Esophagus (tissue), 2 donors: ENCODE data around the gene MKS1. TPM values are rescaled to one million over a fixed set of nuclear protein-coding genes. Genes with fewer than 3 reads are reported as not detected.

Experiments
- H3K27ac ChIP-seq, 2 donors: one replicate each; pipeline ENCODE4 v1.5.1; 2013; ENCODE audit warnings: low read depth in 2 of 2, mild to moderate bottlenecking in 2 of 2, inconsistent platforms in 1 of 2, low read length in 1 of 2, moderate library complexity in 1 of 2
- H3K27me3 ChIP-seq, 2 donors: one replicate each; pipeline ENCODE4 v1.6.1; 2013; ENCODE audit warnings: low read length in 2 of 2, control low read depth in 1 of 2, mild to moderate bottlenecking in 1 of 2; ENCODE audit not compliant: insufficient read depth in 2 of 2, control insufficient read depth in 1 of 2
- H3K36me3 ChIP-seq, 2 donors: one replicate each; pipeline ENCODE4 v1.6.1; 2013; ENCODE audit warnings: low read length in 1 of 2; ENCODE audit not compliant: control insufficient read depth in 2 of 2, insufficient read depth in 2 of 2
- H3K4me1 ChIP-seq, 2 donors: one replicate each; pipeline ENCODE4 v1.6.1; 2013; ENCODE audit warnings: low read length in 1 of 2; ENCODE audit not compliant: control insufficient read depth in 2 of 2, insufficient read depth in 2 of 2
- H3K4me3 ChIP-seq, 2 donors: one replicate each; pipeline ENCODE4 v1.5.1; 2013; ENCODE audit warnings: low read length in 2 of 2, mild to moderate bottlenecking in 2 of 2, low read depth in 1 of 2, moderate library complexity in 1 of 2
- H3K9me3 ChIP-seq, 2 donors: one replicate each; pipeline ENCODE4 v1.6.1; 2013; ENCODE audit warnings: mild to moderate bottlenecking in 2 of 2, low read depth in 1 of 2, low read length in 1 of 2, moderate library complexity in 1 of 2; ENCODE audit not compliant: control insufficient read depth in 2 of 2, insufficient read depth in 1 of 2
- WGBS, 2 donors: extraction: QIAGEN DNeasy Blood & Tissue Kit; methylation state at CpG; one replicate each; pipeline ENCODE4 v1.1.7; 2013; 5-methylcytosine and 5-hydroxymethylcytosine counted together
- polyA plus RNA-seq, 2 donors: library from polyadenylated mRNA; stranded (reverse); fragments of 200-250 nt; gene quantifications; one replicate each; pipeline ENCODE4 v1.2.3, GENCODE V29; 2013
- donor health status: healthy with polysubstance abuse.
- donor health status: Bipolar disorder and iron deficiency.

The MKS1 gene
- polyA plus RNA-seq, 2 donors: 7.8 to 10.2 TPM

GRCh38 chr17:58210922-58211321, 8.1 kb downstream of the MKS1 start:
- peaks cover 12 to 29% of the 10 kb centered on the region in 2 donors for H3K36me3 ChIP-seq
- WGBS, 2 donors: 82 to 83% methylated on average over 5 of the region's 5 CpGs
- H3K4me1 ChIP-seq: no peaks in the 10 kb centered on the region
- no peaks in the 10 kb centered on the region for H3K27me3 ChIP-seq
- H3K27ac ChIP-seq: no peak overlapping the region
- H3K9me3 ChIP-seq: no peaks in the 10 kb centered on the region
- no peak overlapping the region for H3K4me3 ChIP-seq

- peaks cover 7 to 25% of the 10 kb centered on the region in 2 donors for H3K36me3 ChIP-seq
- no peak overlapping the region for H3K27ac ChIP-seq
- no peaks in the 10 kb centered on the region for H3K27me3 ChIP-seq
- no peaks in the 10 kb centered on the region for H3K4me1 ChIP-seq
- 90 to 92% methylated on average over 5 of the region's 5 CpGs for WGBS, 2 donors
- no peaks in the 10 kb centered on the region for H3K9me3 ChIP-seq
- no peak overlapping the region for H3K4me3 ChIP-seq
These were observed 10.7 kb downstream of the MKS1 start for GRCh38 chr17:58208344-58208743.

GRCh38 chr17:58207451-58207850, 11.6 kb downstream of the MKS1 start:
- H3K4me1 ChIP-seq: no peaks in the 10 kb centered on the region
- no peaks in the 10 kb centered on the region for H3K27me3 ChIP-seq
- H3K27ac ChIP-seq: no peak overlapping the region
- H3K9me3 ChIP-seq: no peaks in the 10 kb centered on the region
- WGBS, 2 donors: 86 to 89% methylated on average over 3 of the region's 3 CpGs
- H3K4me3 ChIP-seq: no peak overlapping the region
- peaks cover 7 to 21% of the 10 kb centered on the region in 2 donors for H3K36me3 ChIP-seq

- peaks cover 7 to 15% of the 10 kb centered on the region in 2 donors for H3K36me3 ChIP-seq
- no peaks in the 10 kb centered on the region for H3K27me3 ChIP-seq
- no peak overlapping the region for H3K4me3 ChIP-seq
- 93 to 95% methylated on average over 11 of the region's 11 CpGs for WGBS, 2 donors
- H3K4me1 ChIP-seq: no peaks in the 10 kb centered on the region
- H3K27ac ChIP-seq: no peak overlapping the region
- H3K9me3 ChIP-seq: no peaks in the 10 kb centered on the region
These were observed 13.1 kb downstream of the MKS1 start for GRCh38 chr17:58205936-58206335.

GRCh38 chr17:58204796-58205195, 14.3 kb downstream of the MKS1 start:
- 84 to 86% methylated on average over 5 of the region's 5 CpGs for WGBS, 2 donors
- H3K36me3 ChIP-seq: peaks cover 2 to 14% of the 10 kb centered on the region in 2 donors
- H3K9me3 ChIP-seq: no peaks in the 10 kb centered on the region
- H3K4me1 ChIP-seq: no peaks in the 10 kb centered on the region
- no peaks in the 10 kb centered on the region for H3K27me3 ChIP-seq
- no peak overlapping the region for H3K27ac ChIP-seq
- H3K4me3 ChIP-seq: no peak overlapping the region

GRCh38 chr17:58202859-58203258, 16.2 kb downstream of the MKS1 start:
- WGBS, 2 donors: 59 to 71% methylated on average over 7 of the region's 7 CpGs
- Histone ChIP-seq H3K4me3 (no peak overlapping the region), H3K9me3 (no peaks in the 10 kb centered on the region), H3K27me3 (no peaks in the 10 kb centered on the region), H3K4me1 (no peaks in the 10 kb centered on the region), H3K36me3 (peaks cover 0 to 11% of the 10 kb centered on the region in 2 donors), H3K27ac (no peak overlapping the region)

- 39 to 42% methylated on average over 14 of the region's 14 CpGs for whole genome bisulfite sequencing, 2 donors
These were observed 18.9 kb downstream of the MKS1 start for GRCh38 chr17:58200024-58200633.

GRCh38 chr17:58196610-58197009, 22.4 kb downstream of the MKS1 start:
- no peak overlapping the region for H3K27ac ChIP-seq
- no peaks in the 10 kb centered on the region for H3K4me1 ChIP-seq
- no peaks in the 10 kb centered on the region for H3K9me3 ChIP-seq
- no peaks in the 10 kb centered on the region for H3K36me3 ChIP-seq
- H3K27me3 ChIP-seq: no peaks in the 10 kb centered on the region
- 87% methylated on average over 7 of the region's 7 CpGs for WGBS, 2 donors
- H3K4me3 ChIP-seq: no peak overlapping the region

More at GRCh38 chr17:58200024-58200633, 18.9 kb downstream of the MKS1 start:
- Histone ChIP-seq H3K27ac (no peak overlapping the region), H3K4me3 (no peak overlapping the region), H3K4me1 (no peaks in the 10 kb centered on the region), H3K9me3 (no peaks in the 10 kb centered on the region), H3K36me3 (no peaks in the 10 kb centered on the region), H3K27me3 (no peaks in the 10 kb centered on the region)

- Histone ChIP-seq H3K36me3 (no peaks in the 10 kb centered on the region), H3K4me3 (no peak overlapping the region), H3K27me3 (no peaks in the 10 kb centered on the region), H3K27ac (no peak overlapping the region), H3K4me1 (no peaks in the 10 kb centered on the region), H3K9me3 (no peaks in the 10 kb centered on the region)
- WGBS, 2 donors: 70 to 82% methylated on average over 5 of the region's 5 CpGs
These were observed 23.4 kb downstream of the MKS1 start for GRCh38 chr17:58195518-58196123.
